ENCODE measurements around the gene GATAD2B.

GRCh38 chr1:153962088-153963029 lies 39.6 kb upstream of the GATAD2B start:
- TF ChIP-seq REST (IDR thresholded peaks at IDR 0.05; ENCODE audit: insufficient replicate concordance, low read depth) (no peak), CTCF (IDR thresholded peaks at IDR 0.05; ENCODE audit: insufficient read depth, low read length) (no peak), POLR2AphosphoS5 (IDR thresholded peaks at IDR 0.05; ENCODE audit: low read depth) (no peak)
